OCI-LY3 (cell line): Measurements from ENCODE around the gene VPS35L.
A peak's percentile ranks its signal among the peaks of the same experiment; 100 is the strongest.
"Not testable (repeated sequence)": the region's sequence is repeated elsewhere in the genome, so short reads cannot be mapped to it uniquely, and the experiment has no call there.

Experiments
- H2AFZ ChIP-seq: fragments of 200-600, 300-600 bp; shearing (Covaris generic); 2 replicates; pipeline ENCODE4 v1.6.0; 2014; ENCODE audit warnings: antibody characterized with exemption, low read depth, low read length
- H3K27ac ChIP-seq: fragments of 200-600, 300-600 bp; sonication (generic); 2 replicates; pipeline ENCODE4 v1.5.1; 2014; ENCODE audit warnings: mild to moderate bottlenecking, low read length, moderate library complexity, mixed read lengths
- H3K27me3 ChIP-seq: fragments of 200-600, 300-600 bp; sonication (generic); 2 replicates; pipeline ENCODE4 v1.6.1; 2014; ENCODE audit warnings: low read depth, low read length, mixed read lengths
- H3K36me3 ChIP-seq: fragments of 200-600, 300-600 bp; sonication (generic); replicated peaks from 2 replicates; pipeline ENCODE3; 2014; ENCODE audit warnings: low read depth, low read length, mixed read lengths
- H3K4me1 ChIP-seq: fragments of 300-600, 200-600 bp; sonication (generic); 2 replicates; pipeline ENCODE4 v1.6.1; 2014; ENCODE audit warnings: low read length, mixed read lengths
- H3K4me2 ChIP-seq: fragments of 200-600, 300-600 bp; sonication (generic); 2 replicates; pipeline ENCODE4 v1.6.1; 2014; ENCODE audit warnings: low read length, mixed read lengths
- H3K4me3 ChIP-seq: fragments of 300-600, 200-600 bp; sonication (generic); 2 replicates; pipeline ENCODE4 v1.5.1; 2014; ENCODE audit warnings: antibody characterized with exemption, mild to moderate bottlenecking, low read length, moderate library complexity
- H3K79me2 ChIP-seq: fragments of 300-600, 200-600 bp; shearing (Covaris generic); 2 replicates; pipeline ENCODE4 v1.6.1; 2014; ENCODE audit warnings: mild to moderate bottlenecking, low read length, mixed read lengths
- H3K9ac ChIP-seq: fragments of 300-600, 200-600 bp; shearing (Covaris generic); 2 replicates; pipeline ENCODE4 v1.6.0; 2014; ENCODE audit warnings: mild to moderate bottlenecking, low read length, moderate library complexity
- H3K9me3 ChIP-seq: fragments of 200-600, 300-600 bp; shearing (Covaris generic); 2 replicates; pipeline ENCODE4 v1.6.1; 2014; ENCODE audit warnings: low read length, mixed read lengths; ENCODE audit not compliant: insufficient read depth
- H4K20me1 ChIP-seq: fragments of 200-600, 300-600 bp; sonication (generic); 2 replicates; pipeline ENCODE4 v1.6.1; 2016; ENCODE audit warnings: low read length, mixed read lengths; ENCODE audit not compliant: insufficient read depth
- CTCF ChIP-seq: fragments of 200-600, 300-600 bp; sonication (generic); IDR thresholded peaks from 2 replicates; pipeline ENCODE4 v1.5.1; 2014; ENCODE audit warnings: antibody characterized with exemption, low read length, low read depth
- EZH2phosphoT487 ChIP-seq: fragments of 200-600 bp; shearing (Covaris generic); IDR thresholded peaks from 2 replicates; pipeline ENCODE4 v1.6.1; 2018; ENCODE audit warnings: antibody characterized with exemption, mixed run types, low read depth

The VPS35L gene

DNA sequence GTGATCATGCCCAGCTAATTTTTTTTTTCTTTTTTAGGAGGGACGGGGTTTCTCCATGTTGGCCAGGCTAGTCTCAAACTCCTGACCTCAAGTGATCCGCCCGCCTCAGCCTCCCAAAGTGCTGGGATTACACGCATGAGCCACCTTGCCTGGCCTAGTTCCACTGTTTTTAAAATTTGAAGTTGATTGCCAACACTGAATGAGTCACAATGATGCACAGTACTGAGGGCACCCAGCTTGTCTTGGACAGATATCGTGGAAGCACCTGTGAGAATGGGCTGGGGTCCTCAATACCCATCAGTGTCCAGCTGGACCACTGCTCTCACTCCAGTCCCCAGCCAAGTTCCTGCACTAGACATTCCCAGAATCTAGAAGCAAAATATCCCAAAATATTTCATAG lies 160.1 kb downstream of the VPS35L start:
- Histone ChIP-seq H3K27me3 (no peaks in the 10 kb centered on the region), H3K79me2 (peaks cover 96% of the 10 kb centered on the region), H3K4me1 (peaks cover 24% of the 10 kb centered on the region), H4K20me1 (no peaks in the 10 kb centered on the region), H3K9me3 (no peaks in the 10 kb centered on the region), H3K9ac (no peak overlapping the region), H3K4me2 (no peak overlapping the region), H2AFZ (no peak overlapping the region), H3K4me3 (no peak overlapping the region), H3K27ac (no peak overlapping the region), H3K36me3 (peaks cover 34% of the 10 kb centered on the region)
- no peak for TF ChIP-seq CTCF
- no peak for TF ChIP-seq EZH2phosphoT487

DNA sequence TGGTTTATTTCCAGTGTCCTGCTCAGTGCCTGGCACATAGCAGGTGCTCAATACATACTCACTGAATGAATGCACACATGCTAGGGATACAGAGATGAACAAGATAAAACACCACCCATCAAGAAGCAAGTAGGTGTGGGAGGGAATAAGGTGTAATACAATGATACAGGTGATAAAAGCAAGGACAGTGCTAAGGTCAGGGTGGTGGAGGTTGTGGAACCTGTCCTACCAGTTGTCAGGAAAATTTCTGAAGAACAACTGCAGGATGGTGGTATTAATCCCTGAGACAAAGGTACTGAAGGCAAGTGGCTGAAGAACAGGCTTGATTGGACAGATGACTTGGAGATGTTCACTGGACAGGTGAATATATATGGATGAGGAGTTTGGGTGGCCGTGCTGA lies 160.7 kb downstream of the VPS35L start:
- Histone ChIP-seq H3K27ac (no peak overlapping the region), H3K4me2 (peak overlapping the region; percentile 91), H3K27me3 (no peaks in the 10 kb centered on the region), H2AFZ (no peak overlapping the region), H3K36me3 (peaks cover 30% of the 10 kb centered on the region), H3K9me3 (no peaks in the 10 kb centered on the region), H3K4me1 (peaks cover 24% of the 10 kb centered on the region), H4K20me1 (no peaks in the 10 kb centered on the region), H3K4me3 (peak overlapping the region; percentile 89), H3K79me2 (peaks cover 89% of the 10 kb centered on the region), H3K9ac (peak overlapping the region; percentile 92; the same call in 1 of the 2 replicates)
- TF ChIP-seq CTCF (no peak), EZH2phosphoT487 (no peak)

GRCh38 chr16:19716728-19717127 lies 161.2 kb downstream of the VPS35L start:
- not testable (repeated sequence) for H4K20me1 ChIP-seq, H2AFZ ChIP-seq, H3K27me3 ChIP-seq, H3K9me3 ChIP-seq
- Histone ChIP-seq H3K27ac (peak overlapping the region; percentile 70; the same call in 1 of the 2 replicates), H3K79me2 (peaks cover 84% of the 10 kb centered on the region), H3K4me3 (peak overlapping the region; percentile 89), H3K4me1 (peaks cover 24% of the 10 kb centered on the region), H3K36me3 (peaks cover 26% of the 10 kb centered on the region), H3K9ac (peak overlapping the region; percentile 92), H3K4me2 (peak overlapping the region; percentile 91)

DNA sequence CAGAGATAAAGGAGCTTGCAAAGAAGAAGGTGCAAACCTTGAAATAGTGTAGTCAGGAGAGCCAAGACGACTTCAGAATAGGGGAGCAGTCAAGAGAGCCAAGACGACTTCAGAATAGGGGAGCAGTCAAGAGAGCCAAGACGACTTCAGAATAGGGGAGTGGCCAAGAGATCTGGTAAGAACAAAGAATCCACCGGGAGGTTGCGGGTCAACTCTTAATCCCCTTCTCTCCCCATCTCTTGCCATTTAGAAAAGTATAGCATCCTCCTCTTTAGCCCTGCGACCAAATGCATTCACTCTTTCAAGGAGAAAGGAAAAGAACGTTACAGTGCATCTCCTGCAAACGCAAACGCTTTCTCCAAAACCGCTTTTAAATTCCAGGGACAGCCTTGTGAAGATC lies 161.8 kb downstream of the VPS35L start:
- peaks cover 78% of the 10 kb centered on the region for H3K79me2 ChIP-seq
- no peak for TF ChIP-seq EZH2phosphoT487
- no peak for TF ChIP-seq CTCF
- H2AFZ ChIP-seq: no peak overlapping the region

More for the DNA sequence above, 161.8 kb downstream of the VPS35L start:
- peaks cover 24% of the 10 kb centered on the region for H3K4me1 ChIP-seq
- H3K4me2 ChIP-seq: peak overlapping the region; percentile 91
- peak overlapping the region; percentile 92 for H3K9ac ChIP-seq
- no peaks in the 10 kb centered on the region for H3K27me3 ChIP-seq
- peak overlapping the region; percentile 70 for H3K27ac ChIP-seq
- H3K4me3 ChIP-seq: peak overlapping the region; percentile 89
- no peaks in the 10 kb centered on the region for H3K9me3 ChIP-seq
- H4K20me1 ChIP-seq: no peaks in the 10 kb centered on the region
- H3K36me3 ChIP-seq: peaks cover 20% of the 10 kb centered on the region
